H1 (cell line): Measurements from ENCODE around the gene TAS2R50. TPM values are rescaled to one million over a fixed set of nuclear protein-coding genes. Genes with fewer than 3 reads are reported as not detected.

ENCODE experiments used
- HDAC2 ChIP-seq, 2 experiments: fragments of 300-600 bp in 1 of 2; sonication (generic) in 1 of 2; IDR thresholded peaks; 2 replicates each; pipeline ENCODE4 v1.6.1; 2011 to 2012; ENCODE audit warnings: low read depth in 2 of 2, low read length in 2 of 2, mild to moderate bottlenecking in 2 of 2, moderate library complexity in 2 of 2, borderline replicate concordance in 1 of 2, inconsistent platforms in 1 of 2
- polyA plus RNA-seq, 7 experiments: library from polyadenylated mRNA; depleted of rRNA in 3 of 7; stranded (reverse) in 5 of 7; unstranded in 2 of 7; fragments of >200 nt in 5 of 7; fragments of 200-250 nt in 2 of 7; gene quantifications; 1 replicate in 5 of 7; 2 replicates in 1 of 7; 4 replicates in 1 of 7; pipeline versions ENCODE4 v1.2.1 to v1.2.3, GENCODE V29; 2011 to 2013; ENCODE audit warnings: missing spikeins in 2 of 7, mixed read lengths in 2 of 7
- total RNA-seq: library from RNA; stranded (reverse); fragmentation: NEBNext Ultra II Directional; extraction: Animal tissue kit (Norgen Biotek cat#: 25700); gene quantifications from 2 replicates; pipeline ENCODE4 v1.2.1, GENCODE V29; 2021

TAS2R50 gene
- total and polyA plus RNA-seq, 2 of the 8 experiments (the other 6 are each of a cell fraction or from before 2014, with no cell fraction given), result 0.11 to 0.50 TPM

DNA sequence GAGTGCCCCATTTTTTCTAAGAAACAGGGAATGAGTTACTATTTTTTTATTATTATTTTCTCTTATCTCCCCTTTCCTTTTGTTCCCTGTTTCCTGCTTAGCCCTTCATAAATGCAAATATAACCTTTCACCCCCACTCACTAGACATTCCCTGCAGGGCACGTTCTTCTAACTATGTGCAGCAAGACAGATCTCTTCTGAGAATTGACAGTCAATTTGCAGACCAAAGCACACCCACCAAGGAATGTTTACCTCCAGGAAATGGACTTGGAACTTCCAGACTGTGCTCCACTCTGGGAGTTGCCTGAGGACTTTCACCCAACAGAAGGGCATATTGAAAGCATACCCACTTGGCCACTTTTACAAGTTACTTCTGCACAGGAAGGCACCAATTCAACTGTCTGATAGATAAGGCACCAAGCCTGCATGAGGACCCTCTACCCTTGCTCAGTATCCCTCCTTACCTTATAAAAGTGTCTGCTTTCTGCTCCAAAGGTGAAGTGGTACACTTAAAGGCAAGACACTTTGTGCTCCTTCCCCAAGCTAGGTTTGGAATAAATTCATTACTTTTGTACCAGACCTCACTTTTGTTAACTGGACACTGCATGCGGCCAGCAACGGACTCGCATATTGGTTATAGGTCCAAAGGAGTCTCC is 29.2 kb upstream of the TAS2R50 start (continued):
- TF ChIP-seq HDAC2 (IDR thresholded peaks at IDR 0.05; ENCODE audit: borderline replicate concordance in 1 of 2, low read depth in 2 of 2, low read length in 2 of 2), result no peak
